GM23248 (cell line): ENCODE data around the gene DPP3. TPM values are rescaled to one million over a fixed set of nuclear protein-coding genes. Genes with fewer than 3 reads are reported as not detected.

ENCODE experiments used
- DNase-seq: peaks from one replicate; pipeline ENCODE4 v3.0.0-alpha.2; 2015
- H2AFZ ChIP-seq: fragments of 200-600 bp; sonication (generic); 2 replicates; pipeline ENCODE4 v1.6.1; 2016; ENCODE audit warnings: antibody characterized with exemption
- H3F3A ChIP-seq: fragments of 200-600 bp; sonication (generic); 2 replicates; pipeline ENCODE4 v1.6.1; 2016; ENCODE audit warnings: mild to moderate bottlenecking, antibody characterized with exemption, mixed run types; ENCODE audit not compliant: insufficient read depth
- H3K27ac ChIP-seq: fragments of 200-600 bp; sonication (generic); 2 replicates; pipeline ENCODE4 v1.5.1; 2016; ENCODE audit warnings: mild to moderate bottlenecking
- H3K27me3 ChIP-seq: fragments of 200-600 bp; sonication (generic); replicated peaks from 2 replicates; pipeline ENCODE4 v1.6.1; 2016; ENCODE audit warnings: mild to moderate bottlenecking; ENCODE audit not compliant: insufficient read depth
- H3K36me3 ChIP-seq: fragments of 200-600 bp; sonication (generic); 2 replicates; pipeline ENCODE4 v1.6.1; 2016; ENCODE audit warnings: low read depth, mild to moderate bottlenecking
- H3K4me1 ChIP-seq: fragments of 200-600 bp; sonication (generic); 2 replicates; pipeline ENCODE4 v1.6.1; 2016; ENCODE audit warnings: mild to moderate bottlenecking; ENCODE audit not compliant: insufficient read depth
- H3K4me2 ChIP-seq: fragments of 200-600 bp; sonication (generic); one replicate; pipeline ENCODE4 v1.6.1; 2016; ENCODE audit warnings: mild to moderate bottlenecking; ENCODE audit not compliant: unreplicated experiment
- H3K4me3 ChIP-seq: fragments of 200-600 bp; sonication (generic); 2 replicates; pipeline ENCODE4 v1.5.1; 2016; ENCODE audit warnings: mild to moderate bottlenecking
- H3K79me2 ChIP-seq: fragments of 200-600 bp; sonication (generic); 2 replicates; pipeline ENCODE4 v1.6.1; 2016; ENCODE audit warnings: mild to moderate bottlenecking; ENCODE audit not compliant: insufficient read depth
- H3K9ac ChIP-seq: fragments of 200-600 bp; sonication (generic); 2 replicates; pipeline ENCODE4 v1.6.1; 2016; ENCODE audit warnings: mild to moderate bottlenecking
- H3K9me2 ChIP-seq: fragments of 200-600 bp; sonication (generic); 2 replicates; pipeline ENCODE4 v1.6.1; 2016; ENCODE audit warnings: mixed run types, mild to moderate bottlenecking, moderate library complexity; ENCODE audit not compliant: insufficient read depth
- H3K9me3 ChIP-seq: fragments of 200-600 bp; sonication (generic); one replicate; pipeline ENCODE4 v1.6.1; 2017; ENCODE audit warnings: low read depth
- H4K20me1 ChIP-seq: fragments of 200-600 bp; sonication (generic); 2 replicates; pipeline ENCODE4 v1.6.0; 2016; ENCODE audit not compliant: insufficient read depth
- EZH2 ChIP-seq: fragments of 200-600 bp; sonication (generic); IDR thresholded peaks from 2 replicates; pipeline ENCODE4 v1.6.1; 2018; ENCODE audit warnings: antibody characterized with exemption, mild to moderate bottlenecking; ENCODE audit not compliant: insufficient read depth, poor library complexity, severe bottlenecking
- EZH2phosphoT487 ChIP-seq: fragments of 200-600 bp; sonication (generic); IDR thresholded peaks from 2 replicates; pipeline ENCODE4 v1.6.1; 2018; ENCODE audit warnings: antibody characterized with exemption, moderate library complexity, mild to moderate bottlenecking, low read depth; ENCODE audit not compliant: insufficient read depth
- WGBS, 2 experiments: methylation state at CpG; one replicate each; pipeline ENCODE4 v1.1.6; 2015 to 2017; ENCODE audit warnings: low lambda C conversion rate in 2 of 2, low coverage in 1 of 2; ENCODE audit errors: missing lambda C conversion rate in 2 of 2; 5-methylcytosine and 5-hydroxymethylcytosine counted together
- in situ Hi-C: fragments of 300-500 bp; cut with MboI; formaldehyde crosslinking; loops from 2 replicates; pipeline ENCODE4 v1.15.0; 2020
- polyA plus RNA-seq: library from polyadenylated mRNA; unstranded; fragments of >200 nt; fragmentation: Nextera tagmentation; extraction: Ambion mirVana; gene quantifications from 2 replicates; pipeline ENCODE4 v1.2.1, GENCODE V29; 2016
- total RNA-seq: library from RNA; depleted of rRNA; stranded (reverse); fragments of >200 nt; shearing (Covaris generic); gene quantifications from 2 replicates; pipeline ENCODE4 v1.2.3, GENCODE V29; 2014

Gene DPP3
- total and polyA plus RNA-seq, 2 experiments from 2014 or later: 34.7 to 50.8 TPM

GRCh38 chr11:66469441-66469840 lies 10.8 kb upstream of the DPP3 start:
- Histone ChIP-seq H3K79me2 (no peaks in the 10 kb centered on the region), H3K9me2 (no peaks in the 10 kb centered on the region), H3K4me2 (no peak overlapping the region), H3K4me1 (no peaks in the 10 kb centered on the region), H3K4me3 (no peak overlapping the region), H4K20me1 (no peaks in the 10 kb centered on the region), H3F3A (no peaks in the 10 kb centered on the region), H3K36me3 (no peaks in the 10 kb centered on the region), H3K9ac (no peak overlapping the region), H2AFZ (no peak overlapping the region), H3K27me3 (no peaks in the 10 kb centered on the region), H3K27ac (no peak overlapping the region), H3K9me3 (no peaks in the 10 kb centered on the region)
- DNase-seq: no peak
- TF ChIP-seq EZH2 (no peak), EZH2phosphoT487 (no peak)
- in situ Hi-C loops: no loop called here
- WGBS, 2 experiments: 50 to 60% methylated on average over 1 of the region's 1 CpG

GRCh38 chr11:66470015-66470414 lies 10.2 kb upstream of the DPP3 start:
- Histone ChIP-seq H2AFZ (no peak overlapping the region), H3K27me3 (no peaks in the 10 kb centered on the region), H3K9me2 (no peaks in the 10 kb centered on the region), H3K9me3 (no peaks in the 10 kb centered on the region), H3K9ac (no peak overlapping the region), H4K20me1 (no peaks in the 10 kb centered on the region), H3K79me2 (no peaks in the 10 kb centered on the region), H3K36me3 (no peaks in the 10 kb centered on the region), H3K4me3 (no peak overlapping the region), H3K4me2 (no peak overlapping the region), H3K27ac (no peak overlapping the region), H3F3A (no peaks in the 10 kb centered on the region), H3K4me1 (no peaks in the 10 kb centered on the region)
- no peak for DNase-seq
- in situ Hi-C loops: no loop called here
- 98 to 100% methylated on average over 3 of the region's 3 CpGs for WGBS, 2 experiments
- TF ChIP-seq EZH2phosphoT487 (no peak), EZH2 (no peak)

DNA sequence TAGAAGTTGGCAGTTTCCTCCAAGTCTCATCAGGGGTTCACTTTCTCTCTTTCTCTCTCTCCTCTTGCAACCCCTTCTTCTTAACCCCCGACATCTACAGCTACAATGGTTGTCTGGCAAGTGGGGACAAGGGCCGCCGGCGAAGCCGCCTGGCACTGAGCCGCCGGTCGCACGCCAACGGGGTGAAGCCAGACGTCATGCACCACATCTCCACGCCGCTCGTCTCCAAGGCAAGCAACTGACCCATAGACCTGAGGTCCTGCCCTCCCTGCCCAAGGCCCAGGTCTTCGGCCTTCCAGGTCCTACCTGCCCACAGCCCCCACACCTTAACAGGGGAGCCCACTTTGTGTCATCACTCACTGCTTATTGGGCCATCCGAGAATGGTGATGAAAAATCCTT lies 9.1 kb upstream of the DPP3 start:
- in situ Hi-C loops: no loop called here

DNA sequence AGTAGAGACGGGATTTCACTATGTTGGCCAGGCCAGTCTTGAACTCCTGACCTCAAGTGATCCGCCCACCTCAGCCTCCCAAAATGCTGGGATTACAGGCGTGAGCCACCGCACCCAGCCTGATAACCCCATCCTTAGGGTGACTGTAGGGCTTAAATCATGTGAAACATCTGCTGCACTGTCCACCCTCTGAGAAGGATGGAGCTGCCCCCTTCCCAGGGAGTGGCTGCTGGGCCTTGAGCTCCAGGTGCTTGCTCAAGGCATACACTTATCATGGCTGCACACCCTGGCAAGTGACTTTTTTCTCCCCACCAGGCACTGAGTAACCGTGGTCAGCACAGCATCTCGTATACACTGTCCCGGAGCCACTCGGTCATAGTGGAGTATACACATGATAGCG lies 8.2 kb upstream of the DPP3 start:
- Histone ChIP-seq H3K9me3 (no peaks in the 10 kb centered on the region), H3K27me3 (no peaks in the 10 kb centered on the region), H3K9me2 (no peaks in the 10 kb centered on the region), H2AFZ (no peak overlapping the region), H4K20me1 (no peaks in the 10 kb centered on the region), H3K4me3 (no peak overlapping the region), H3K79me2 (no peaks in the 10 kb centered on the region), H3K9ac (no peak overlapping the region), H3K4me2 (no peak overlapping the region), H3F3A (no peaks in the 10 kb centered on the region), H3K27ac (no peak overlapping the region), H3K4me1 (no peaks in the 10 kb centered on the region), H3K36me3 (no peaks in the 10 kb centered on the region)
- WGBS, 2 experiments: 97 to 98% methylated on average over 8 to 9 of the region's 9 CpGs
- no peak for DNase-seq
- TF ChIP-seq EZH2phosphoT487 (no peak), EZH2 (no peak)
- in situ Hi-C loops: no loop called here

More for the DNA sequence above, 9.1 kb upstream of the DPP3 start:
- H3K9me2 ChIP-seq: no peaks in the 10 kb centered on the region
- no peaks in the 10 kb centered on the region for H3K79me2 ChIP-seq
- no peak overlapping the region for H3K4me2 ChIP-seq
- no peak overlapping the region for H3K27ac ChIP-seq
- no peak overlapping the region for H2AFZ ChIP-seq
- H3K4me3 ChIP-seq: no peak overlapping the region
- TF ChIP-seq EZH2 (no peak), EZH2phosphoT487 (no peak)
- no peaks in the 10 kb centered on the region for H3K9me3 ChIP-seq
- no peaks in the 10 kb centered on the region for H3K36me3 ChIP-seq
- no peak overlapping the region for H3K9ac ChIP-seq
- DNase-seq: no peak
- no peaks in the 10 kb centered on the region for H3F3A ChIP-seq
- no peaks in the 10 kb centered on the region for H4K20me1 ChIP-seq
- H3K4me1 ChIP-seq: no peaks in the 10 kb centered on the region
- WGBS, 2 experiments: 92 to 96% methylated on average over 16 of the region's 16 CpGs
- H3K27me3 ChIP-seq: no peaks in the 10 kb centered on the region

DNA sequence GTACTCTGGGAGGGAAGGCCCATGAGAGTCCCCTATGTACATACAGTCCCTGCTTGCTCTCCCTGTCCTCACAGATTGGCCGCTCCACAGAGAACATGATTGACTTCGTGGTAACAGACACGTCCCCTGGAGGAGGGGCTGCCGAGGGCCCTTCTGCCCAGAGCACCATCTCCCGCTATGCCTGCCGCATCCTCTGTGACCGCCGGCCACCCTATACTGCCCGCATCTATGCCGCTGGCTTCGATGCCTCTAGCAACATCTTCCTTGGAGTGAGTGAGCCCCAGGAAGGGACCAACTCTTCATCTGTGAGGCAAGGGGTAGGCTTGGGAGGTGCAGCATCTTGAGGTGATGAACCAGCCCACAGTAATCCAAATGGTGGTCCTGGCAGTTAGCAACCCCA lies 7.1 kb upstream of the DPP3 start:
- no peak overlapping the region for H3K27ac ChIP-seq
- no peak overlapping the region for H2AFZ ChIP-seq
- no peaks in the 10 kb centered on the region for H3K9me3 ChIP-seq
- TF ChIP-seq EZH2phosphoT487 (no peak), EZH2 (no peak)
- H3F3A ChIP-seq: no peaks in the 10 kb centered on the region
- H3K9ac ChIP-seq: no peak overlapping the region
- H3K4me3 ChIP-seq: no peak overlapping the region
- no peak for DNase-seq
- no peaks in the 10 kb centered on the region for H3K36me3 ChIP-seq
- no peaks in the 10 kb centered on the region for H4K20me1 ChIP-seq
- 81 to 83% methylated on average over 11 of the region's 11 CpGs for WGBS, 2 experiments
- no peaks in the 10 kb centered on the region for H3K4me1 ChIP-seq
- H3K79me2 ChIP-seq: no peaks in the 10 kb centered on the region
- in situ Hi-C loops: no loop called here
- no peak overlapping the region for H3K4me2 ChIP-seq
- no peaks in the 10 kb centered on the region for H3K9me2 ChIP-seq
- H3K27me3 ChIP-seq: no peaks in the 10 kb centered on the region
